ENCODE data around the gene ZBTB20. TPM values are rescaled to one million over a fixed set of nuclear protein-coding genes. Genes with fewer than 3 reads are reported as not detected.

ZBTB20 gene
- polyA plus RNA-seq, 1 of the 3 experiments (the other 2 are of a cell fraction) = 0.43 TPM

DNA sequence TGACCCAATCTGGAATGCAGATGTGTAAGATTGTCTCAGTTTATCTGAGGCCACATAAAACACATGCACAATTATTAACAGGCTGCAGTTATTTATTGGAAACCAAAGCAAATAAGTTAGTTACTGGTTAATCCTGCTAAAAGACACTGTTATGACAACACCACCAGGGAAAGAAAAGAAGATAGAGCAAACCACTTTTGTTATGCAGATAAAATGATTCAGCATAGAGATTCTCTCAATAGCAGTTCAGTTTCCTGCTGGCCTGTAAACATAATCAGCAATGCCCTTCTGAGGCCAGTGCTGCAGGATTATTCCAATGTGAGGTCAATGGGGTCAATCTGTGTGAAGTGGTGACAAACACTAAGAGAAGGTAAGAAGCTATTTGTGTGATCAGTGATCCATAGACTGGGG, 244.4 kb downstream of the ZBTB20 start:
- Histone ChIP-seq H3F3A (replicated peaks; ENCODE audit: insufficient read depth) (peaks cover 4% of the 10 kb centered on the region), H3K9ac (no peak overlapping the region), H3K27ac (ENCODE audit: low read depth in 2 of 2, low read length in 1 of 2) (peak overlapping the region in 1 of 2 experiments; percentile 22; a peak in 1 of 4 replicates), H3K27me3 (ENCODE audit: insufficient read depth) (no peaks in the 10 kb centered on the region), H3K9me2 (no peaks in the 10 kb centered on the region), H3K36me3 (replicated peaks in 1 of 2; ENCODE audit: control insufficient read depth in 1 of 2, insufficient read depth in 2 of 2, low read length in 1 of 2) (no peaks in the 10 kb centered on the region), H2AFZ (ENCODE audit: low read depth) (no peak overlapping the region), H3K4me3 (ENCODE audit: low read depth in 2 of 2, low read length in 1 of 2) (no peak overlapping the region), H3K4me2 (no peak overlapping the region), H3K9me3 (no peaks in the 10 kb centered on the region), H3K79me2 (ENCODE audit: insufficient read depth) (no peaks in the 10 kb centered on the region), H3K4me1 (ENCODE audit: control insufficient read depth in 1 of 2, insufficient read depth in 2 of 2, low read depth in 1 of 2, low read length in 1 of 2) (peaks cover 0 to 2% of the 10 kb centered on the region in 2 experiments; a peak in 1 of 4 replicates), H4K20me1 (ENCODE audit: insufficient read depth) (no peaks in the 10 kb centered on the region)
- ChIA-PET CTCF (interaction anchor here (1.3 kb wide), 1 partner anchor 9 kb away, joined by 3 read pairs; no protein-coding TSS in a partner anchor), POLR2A (no interaction called here)
- TF ChIP-seq FOSL2 (IDR thresholded peaks at IDR 0.05; ENCODE audit: borderline replicate concordance, low read depth) = no peak
- TF ChIP-seq, protein P1, sequence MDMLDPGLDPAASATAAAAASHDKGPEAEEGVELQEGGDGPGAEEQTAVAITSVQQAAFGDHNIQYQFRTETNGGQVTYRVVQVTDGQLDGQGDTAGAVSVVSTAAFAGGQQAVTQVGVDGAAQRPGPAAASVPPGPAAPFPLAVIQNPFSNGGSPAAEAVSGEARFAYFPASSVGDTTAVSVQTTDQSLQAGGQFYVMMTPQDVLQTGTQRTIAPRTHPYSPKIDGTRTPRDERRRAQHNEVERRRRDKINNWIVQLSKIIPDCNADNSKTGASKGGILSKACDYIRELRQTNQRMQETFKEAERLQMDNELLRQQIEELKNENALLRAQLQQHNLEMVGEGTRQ (IDR thresholded peaks at IDR 0.05; ENCODE audit: borderline replicate concordance, low read depth, low read length) = no peak
- no peak for DNase-seq

DNA sequence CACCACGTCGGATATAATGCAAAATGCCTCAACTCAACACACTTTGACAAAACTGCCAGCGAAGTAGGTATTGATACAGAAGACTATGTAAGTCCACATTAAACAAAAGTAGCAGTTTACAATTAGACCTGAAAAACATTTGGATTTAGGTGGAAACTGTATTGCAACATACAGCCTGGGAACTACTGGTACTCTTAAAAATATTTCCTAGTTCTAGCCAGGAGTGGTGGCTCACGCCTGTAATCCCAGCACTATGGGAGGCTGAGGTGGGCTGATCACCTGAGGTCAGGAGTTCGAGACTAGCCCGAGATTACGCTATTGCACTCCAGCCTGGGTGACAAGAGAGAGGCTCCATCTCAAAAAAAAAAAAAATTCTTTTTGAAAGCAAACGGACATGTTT, 246.2 kb downstream of the ZBTB20 start:
- peak overlapping the region; percentile 53 for H3K4me2 ChIP-seq
- 77% methylated on average over 8 of the region's 8 CpGs for WGBS (ENCODE audit: low lambda C conversion rate)

More for the DNA sequence above, 246.2 kb downstream of the ZBTB20 start:
- Histone ChIP-seq H2AFZ (ENCODE audit: low read depth) (0 out of 2 replicates have a peak overlapping the region, but pooled peaks have one; percentile 4), H3K9me3 (no peaks in the 10 kb centered on the region), H4K20me1 (ENCODE audit: insufficient read depth) (no peaks in the 10 kb centered on the region), H3K9me2 (no peaks in the 10 kb centered on the region), H3K27ac (ENCODE audit: low read depth in 2 of 2, low read length in 1 of 2) (peak overlapping the region in 1 of 2 experiments; percentile 6; a peak in 1 of 4 replicates), H3K9ac (no peak overlapping the region), H3K36me3 (replicated peaks in 1 of 2; ENCODE audit: control insufficient read depth in 1 of 2, insufficient read depth in 2 of 2, low read length in 1 of 2) (no peaks in the 10 kb centered on the region), H3F3A (replicated peaks; ENCODE audit: insufficient read depth) (peaks cover 4% of the 10 kb centered on the region), H3K4me3 (ENCODE audit: low read depth in 2 of 2, low read length in 1 of 2) (no peak overlapping the region), H3K4me1 (ENCODE audit: control insufficient read depth in 1 of 2, insufficient read depth in 2 of 2, low read depth in 1 of 2, low read length in 1 of 2) (peaks cover 0 to 2% of the 10 kb centered on the region in 2 experiments; a peak in 1 of 4 replicates), H3K79me2 (ENCODE audit: insufficient read depth) (no peaks in the 10 kb centered on the region), H3K27me3 (ENCODE audit: insufficient read depth) (no peaks in the 10 kb centered on the region)
- ChIA-PET POLR2A (no interaction called here), CTCF (no interaction called here)
- DNase-seq = no peak
- no peak for TF ChIP-seq EZH2phosphoT487 (IDR thresholded peaks at IDR 0.05; ENCODE audit: borderline replicate concordance, low read depth)
- no peak for TF ChIP-seq MXI1 (IDR thresholded peaks at IDR 0.05; ENCODE audit: low read depth, low read length)
- TF ChIP-seq, protein P2, sequence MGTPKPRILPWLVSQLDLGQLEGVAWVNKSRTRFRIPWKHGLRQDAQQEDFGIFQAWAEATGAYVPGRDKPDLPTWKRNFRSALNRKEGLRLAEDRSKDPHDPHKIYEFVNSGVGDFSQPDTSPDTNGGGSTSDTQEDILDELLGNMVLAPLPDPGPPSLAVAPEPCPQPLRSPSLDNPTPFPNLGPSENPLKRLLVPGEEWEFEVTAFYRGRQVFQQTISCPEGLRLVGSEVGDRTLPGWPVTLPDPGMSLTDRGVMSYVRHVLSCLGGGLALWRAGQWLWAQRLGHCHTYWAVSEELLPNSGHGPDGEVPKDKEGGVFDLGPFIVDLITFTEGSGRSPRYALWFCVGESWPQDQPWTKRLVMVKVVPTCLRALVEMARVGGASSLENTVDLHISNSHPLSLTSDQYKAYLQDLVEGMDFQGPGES (IDR thresholded peaks at IDR 0.05; ENCODE audit: low read depth, low read length) = no peak
- TF ChIP-seq SIN3A (IDR thresholded peaks at IDR 0.05; ENCODE audit: borderline replicate concordance, low read depth, low read length) = no peak
- TF ChIP-seq, protein P1 (IDR thresholded peaks at IDR 0.05; ENCODE audit: borderline replicate concordance, low read depth, low read length) = no peak
- TF ChIP-seq, protein P3, sequence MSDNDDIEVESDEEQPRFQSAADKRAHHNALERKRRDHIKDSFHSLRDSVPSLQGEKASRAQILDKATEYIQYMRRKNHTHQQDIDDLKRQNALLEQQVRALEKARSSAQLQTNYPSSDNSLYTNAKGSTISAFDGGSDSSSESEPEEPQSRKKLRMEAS (IDR thresholded peaks at IDR 0.05; ENCODE audit: low read depth) = no peak

Measured in SK-N-SH (cell line).